K562 (cell line): ENCODE results near the gene P2RX5.

Source experiments
- EZH2 ChIP-seq: IDR thresholded peaks from 2 replicates; pipeline ENCODE4 v1.6.1; 2012; ENCODE audit warnings: low read depth, mild to moderate bottlenecking, inconsistent platforms, low read length, borderline replicate concordance
- KAT8 ChIP-seq: fragments of 450-650 bp; IDR thresholded peaks from 2 replicates; pipeline ENCODE4 v1.6.1; 2016; ENCODE audit warnings: low read depth, mild to moderate bottlenecking
- PHF8 ChIP-seq: fragments of 200-600 bp; sonication (generic); IDR thresholded peaks from 2 replicates; pipeline ENCODE4 v1.6.1; 2012; ENCODE audit warnings: mixed run types, mild to moderate bottlenecking, inconsistent platforms, low read length, moderate library complexity, borderline replicate concordance
- RFX5 ChIP-seq: IDR thresholded peaks from 2 replicates; pipeline ENCODE4 v1.6.1; 2011; ENCODE audit warnings: low read depth, mild to moderate bottlenecking, improper control_type of control experiment, low read length
- SMAD2 ChIP-seq: fragments of 150-350 bp; IDR thresholded peaks from 2 replicates; pipeline ENCODE4 v1.6.1; 2014; ENCODE audit warnings: low read depth, mild to moderate bottlenecking, low read length
- TAF7 ChIP-seq: fragments of 450-650 bp; IDR thresholded peaks from 2 replicates; pipeline ENCODE4 v1.6.1; 2016; ENCODE audit warnings: missing genetic modification characterization, missing compliant biosample characterization
- ZBTB8A ChIP-seq: fragments of 450-650 bp; IDR thresholded peaks from 2 replicates; pipeline ENCODE4 v1.6.1; 2018; ENCODE audit warnings: mild to moderate bottlenecking, moderate library complexity; ENCODE audit not compliant: partially characterized antibody
- ZNF668 ChIP-seq: fragments of 250-450 bp; sonication (Bioruptor Pico); IDR thresholded peaks from 2 replicates; pipeline ENCODE4 v1.8.0; 2022; ENCODE audit warnings: mild to moderate bottlenecking, inconsistent platforms
- ZNF77 ChIP-seq: fragments of 250-450 bp; sonication (Bioruptor Pico); IDR thresholded peaks from 2 replicates; pipeline ENCODE4 v1.5.0; 2020

GRCh38 chr17:3657874-3658783, 37.8 kb downstream of the P2RX5 start:
- TF ChIP-seq TAF7 (tag) (no peak), KAT8 (no peak), ZNF77 (CRISPR knock-in tag) (no peak), PHF8 (no peak), EZH2 (no peak), ZBTB8A (no peak), ZNF668 (CRISPR knock-in tag) (no peak), RFX5 (no peak), SMAD2 (no peak)
